ENCODE data around the gene PRRC2C. TPM values are rescaled to one million over a fixed set of nuclear protein-coding genes. Genes with fewer than 3 reads are reported as not detected.

The PRRC2C gene
- polyA plus RNA-seq, 2 of the 4 experiments (the other 2 are of a cell fraction) = 50.3 to 96.3 TPM

- TF ChIP-seq CBX8 (IDR thresholded peaks at IDR 0.05) (no peak), POLR2A (IDR thresholded peaks at IDR 0.05; ENCODE audit: low read length) (no peak), CEBPB (IDR thresholded peaks at IDR 0.05) (no peak), ELK1 (IDR thresholded peaks at IDR 0.05; ENCODE audit: low read depth, low read length) (no peak), POLR2AphosphoS2 (conservative IDR thresholded peaks at IDR 0.05; ENCODE audit: low read length) (no peak), ZNF302 (CRISPR knock-in tag; IDR thresholded peaks at IDR 0.05) (no peak), GATA3 (IDR thresholded peaks at IDR 0.05; ENCODE audit: borderline replicate concordance) (no peak), HES2 (IDR thresholded peaks at IDR 0.05) (no peak), EP300 (IDR thresholded peaks at IDR 0.05) (no peak), CHD2 (IDR thresholded peaks at IDR 0.05; ENCODE audit: low read length, partially characterized antibody) (no peak), ZSCAN20 (CRISPR knock-in tag; IDR thresholded peaks at IDR 0.05) (no peak), CBX2 (IDR thresholded peaks at IDR 0.05; ENCODE audit: borderline replicate concordance, low read depth) (no peak), CTCF (IDR thresholded peaks at IDR 0.05) (no peak), HOXB13 (CRISPR knock-in tag; IDR thresholded peaks at IDR 0.05; ENCODE audit: low read depth) (no peak), REST (IDR thresholded peaks at IDR 0.05) (no peak), FOXS1 (CRISPR knock-in tag; IDR thresholded peaks at IDR 0.05) (no peak)
- H3K4me1 ChIP-seq = peaks cover 27% of the 10 kb centered on the region
- ATAC-seq (peak; percentile 28 to 72; a peak in 5 of 6 replicates), DNase-seq (ENCODE audit: low read depth in 1 of 2, low spot score in 1 of 2) (peak; percentile 7 to 58), FAIRE-seq (no peak)
- ChIA-PET POLR2A (interaction anchor here (1.2 to 2.0 kb wide), 4 partner anchors 12 to 48 kb away, joined by 3 to 7 read pairs (median 4); no protein-coding TSS in a partner anchor), CTCF (interaction anchor here (0.6 to 2.3 kb wide), 21 partner anchors 8 to 258 kb away, joined by 3 to 14 read pairs (median 5); no protein-coding TSS in a partner anchor)
- peak overlapping the region; percentile 79 for H3K4me3 ChIP-seq
- peak overlapping the region; percentile 89 for H3K4me2 ChIP-seq
- WGBS (ENCODE audit: missing lambda C conversion rate) = 1% methylated on average over 16 of the region's 17 CpGs
- H3K27ac ChIP-seq = peak overlapping the region; percentile 92 to 98
- H3K9me3 ChIP-seq = no peaks in the 10 kb centered on the region
Observed at GRCh38 chr1:171486048-171486519, 754 bp downstream of the PRRC2C start.

- H3K27ac ChIP-seq = peak overlapping the region in 1 of 2 experiments; percentile 98; a peak in 2 of 6 replicates
Observed at GRCh38 chr1:171487038-171487437, 1.7 kb downstream of the PRRC2C start.

More at GRCh38 chr1:171487038-171487437, 1.7 kb downstream of the PRRC2C start:
- no peak for FAIRE-seq
- peaks cover 27% of the 10 kb centered on the region for H3K4me1 ChIP-seq
- H3K9me3 ChIP-seq = no peaks in the 10 kb centered on the region
- peak overlapping the region; percentile 79 for H3K4me3 ChIP-seq
- DNase-seq (ENCODE audit: low read depth in 1 of 2, low spot score in 1 of 2) = no peak
- ChIA-PET CTCF (no interaction called here), POLR2A (interaction anchor here (2.0 kb wide), 1 partner anchor 11 kb away, joined by 7 read pairs; no protein-coding TSS in a partner anchor)
- no peak for ATAC-seq
- H3K4me2 ChIP-seq = peak overlapping the region; percentile 89
- TF ChIP-seq HOXB13 (CRISPR knock-in tag; IDR thresholded peaks at IDR 0.05; ENCODE audit: low read depth) (no peak), NR3C1 (IDR thresholded peaks at IDR 0.05) (no peak), MAZ (IDR thresholded peaks at IDR 0.05; ENCODE audit: borderline replicate concordance, low read depth, low read length) (no peak), HOXB5 (CRISPR knock-in tag; IDR thresholded peaks at IDR 0.05) (no peak), POLR2AphosphoS2 (conservative IDR thresholded peaks at IDR 0.05; ENCODE audit: low read length) (no peak), REST (IDR thresholded peaks at IDR 0.05) (no peak), ZNF302 (CRISPR knock-in tag; IDR thresholded peaks at IDR 0.05) (no peak)

All from A549 (cell line).